Erythroblast (primary cell): ENCODE data around the gene BFSP1.

ENCODE experiments used
- GATA1 ChIP-seq: IDR thresholded peaks from 2 replicates; pipeline ENCODE4 v1.6.1; 2011; ENCODE audit warnings: low read depth, mild to moderate bottlenecking, control low read depth, low read length, moderate library complexity
- POLR2A ChIP-seq: IDR thresholded peaks from 2 replicates; pipeline ENCODE4 v1.6.1; 2011; ENCODE audit warnings: mild to moderate bottlenecking, low read length

DNA sequence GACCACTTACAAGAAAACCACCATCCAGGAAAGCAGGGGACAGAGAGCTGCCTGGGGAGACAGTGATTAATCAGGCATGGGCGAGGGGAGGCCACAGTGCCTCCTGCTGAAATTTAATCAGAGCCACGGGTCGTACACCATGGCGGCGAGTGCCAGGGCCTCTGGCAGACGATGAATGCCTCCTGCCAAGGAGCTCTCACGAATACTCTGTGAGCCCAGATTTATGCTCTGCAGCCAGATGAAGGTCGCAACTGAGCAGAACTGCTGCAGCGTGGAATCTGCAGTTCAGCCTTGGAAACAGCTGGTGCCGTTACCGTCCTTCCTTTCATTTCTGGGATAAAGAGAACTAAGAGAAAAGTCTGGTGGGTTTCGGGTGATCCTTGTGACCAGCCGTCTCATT lies 85.6 kb downstream of the BFSP1 start:
- no peak for TF ChIP-seq POLR2A
- TF ChIP-seq GATA1: no peak
